Liver (tissue), 10 donors: ENCODE data around the gene SCRG1. TPM values are rescaled to one million over a fixed set of nuclear protein-coding genes. Genes with fewer than 3 reads are reported as not detected.

Experiments
- DNase-seq: peaks from one replicate; pipeline ENCODE4 v3.0.0-alpha.2; 2017; ENCODE audit warnings: low spot score
- H3K27ac ChIP-seq, 2 donors: one replicate each; pipeline ENCODE4 v1.7.0; 2013; ENCODE audit warnings: inconsistent platforms in 2 of 2, low read length in 2 of 2, control low read depth in 1 of 2, low read depth in 1 of 2, mild to moderate bottlenecking in 1 of 2
- H3K27me3 ChIP-seq, 4 donors: one replicate each; pipeline versions ENCODE4 v1.6.1 to v1.7.0; 2013; ENCODE audit warnings: low read length in 3 of 4, inconsistent platforms in 1 of 4, mild to moderate bottlenecking in 1 of 4, moderate library complexity in 1 of 4; ENCODE audit not compliant: control insufficient read depth in 4 of 4, insufficient read depth in 4 of 4
- H3K36me3 ChIP-seq, 4 donors: one replicate each; pipeline versions ENCODE4 v1.6.1 to v1.7.0; 2013; ENCODE audit warnings: low read length in 3 of 4, mild to moderate bottlenecking in 3 of 4, low read depth in 1 of 4, moderate library complexity in 1 of 4; ENCODE audit not compliant: control insufficient read depth in 4 of 4, insufficient read depth in 3 of 4
- H3K4me1 ChIP-seq, 4 donors: one replicate each; pipeline versions ENCODE4 v1.6.1 to v1.7.0; 2013; ENCODE audit warnings: low read length in 3 of 4, mild to moderate bottlenecking in 3 of 4, moderate library complexity in 1 of 4; ENCODE audit not compliant: control insufficient read depth in 4 of 4, insufficient read depth in 4 of 4
- H3K4me3 ChIP-seq, 3 donors: one replicate each; pipeline versions ENCODE4 v1.6.1 to v1.7.0; 2013; ENCODE audit warnings: low read length in 3 of 3, control low read depth in 1 of 3, low read depth in 1 of 3, mild to moderate bottlenecking in 1 of 3
- H3K9ac ChIP-seq, 2 donors: one replicate each; pipeline ENCODE4 v1.7.0; 2013; ENCODE audit warnings: low read length in 2 of 2, mild to moderate bottlenecking in 2 of 2, moderate library complexity in 2 of 2, control low read depth in 1 of 2, low read depth in 1 of 2
- H3K9me3 ChIP-seq, 4 donors: one replicate each; pipeline versions ENCODE4 v1.6.1 to v1.7.0; 2013; ENCODE audit warnings: low read length in 3 of 4; ENCODE audit not compliant: control insufficient read depth in 4 of 4
- EGR1 ChIP-seq, 2 donors: IDR thresholded peaks; 2 replicates each; pipeline ENCODE4 v1.6.1; 2016 to 2018; ENCODE audit warnings: antibody characterized with exemption in 2 of 2, low read depth in 2 of 2
- FOXA1 ChIP-seq: IDR thresholded peaks from 2 replicates; pipeline ENCODE4 v1.6.1; 2016; ENCODE audit warnings: antibody characterized with exemption
- FOXA2 ChIP-seq: IDR thresholded peaks from 2 replicates; pipeline ENCODE4 v1.6.1; 2016; ENCODE audit warnings: antibody characterized with exemption
- MAX ChIP-seq: IDR thresholded peaks from 2 replicates; pipeline ENCODE4 v1.6.1; 2016; ENCODE audit warnings: antibody characterized with exemption
- NR2F2 ChIP-seq: IDR thresholded peaks from 2 replicates; pipeline ENCODE4 v1.6.1; 2016; ENCODE audit warnings: antibody characterized with exemption
- RAD21 ChIP-seq, 2 donors: IDR thresholded peaks; 2 replicates each; pipeline ENCODE4 v1.6.1; 2016; ENCODE audit warnings: antibody characterized with exemption in 2 of 2, mild to moderate bottlenecking in 2 of 2
- RXRA ChIP-seq, 2 donors: IDR thresholded peaks; 2 replicates each; pipeline ENCODE4 v1.6.1; 2017 to 2018; ENCODE audit warnings: antibody characterized with exemption in 2 of 2, mild to moderate bottlenecking in 1 of 2
- YY1 ChIP-seq: IDR thresholded peaks from 2 replicates; pipeline ENCODE4 v1.6.1; 2016; ENCODE audit warnings: antibody characterized with exemption, mild to moderate bottlenecking
- WGBS: extraction: QIAGEN DNeasy Blood & Tissue Kit; methylation state at CpG from one replicate; pipeline ENCODE4 v1.1.7; 2013; 5-methylcytosine and 5-hydroxymethylcytosine counted together
- polyA plus RNA-seq, 2 donors: library from polyadenylated mRNA; stranded (reverse) in 1 of 2; unstranded in 1 of 2; fragments of 200-250 nt in 1 of 2; fragments of >200 nt in 1 of 2; fragmentation: Nextera tagmentation in 1 of 2; extraction: Ambion mirVana in 1 of 2; gene quantifications; one replicate each; pipeline versions ENCODE4 v1.2.1 to v1.2.3, GENCODE V29; 2013 to 2015
- small RNA-seq: library from RNA; depleted of rRNA; stranded (forward); fragments of <200 nt; gene quantifications from one replicate; pipeline ENCODE3, GENCODE V24; 2014
- total RNA-seq, 2 donors: library from RNA; depleted of rRNA; stranded (reverse); fragments of >200 nt; gene quantifications; one replicate each; pipeline ENCODE4 v1.2.3, GENCODE V29; 2014
- TF ChIP-seq, protein P1 (sequence below): fragments of 150-350 bp; IDR thresholded peaks from 2 replicates; pipeline ENCODE4 v1.5.1; 2017; ENCODE audit warnings: improper control_type of control experiment, low read depth, low read length; ENCODE audit not compliant: missing input control
- TF ChIP-seq, protein P2 (sequence below): IDR thresholded peaks from 2 replicates; pipeline ENCODE4 v1.6.1; 2016; ENCODE audit warnings: antibody characterized with exemption, mild to moderate bottlenecking
- donor health status: healthy.
- donor health status: healthy.
- donor health status: healthy.
- donor health status: healthy.
- donor health status: healthy.

SCRG1 gene
- total and polyA plus RNA-seq, 4 donors, result under 0.01 to 0.46 (median 0.01) TPM; not detected in 1

- no peak for TF ChIP-seq NR2F2
- no peak for TF ChIP-seq RAD21 (IDR thresholded peaks at IDR 0.05)
- no peak for TF ChIP-seq MAX
- TF ChIP-seq YY1, result no peak
- TF ChIP-seq RXRA (IDR thresholded peaks at IDR 0.05), result no peak
- no peak for TF ChIP-seq FOXA2
Observed at GRCh38 chr4:173343832-173344397, 55.0 kb downstream of the SCRG1 start (continued).

GRCh38 chr4:173337463-173337862 is 61.5 kb downstream of the SCRG1 start:
- no peak for TF ChIP-seq FOXA2
- TF ChIP-seq NR2F2, result no peak
- TF ChIP-seq FOXA1, result no peak
- TF ChIP-seq, protein P1, sequence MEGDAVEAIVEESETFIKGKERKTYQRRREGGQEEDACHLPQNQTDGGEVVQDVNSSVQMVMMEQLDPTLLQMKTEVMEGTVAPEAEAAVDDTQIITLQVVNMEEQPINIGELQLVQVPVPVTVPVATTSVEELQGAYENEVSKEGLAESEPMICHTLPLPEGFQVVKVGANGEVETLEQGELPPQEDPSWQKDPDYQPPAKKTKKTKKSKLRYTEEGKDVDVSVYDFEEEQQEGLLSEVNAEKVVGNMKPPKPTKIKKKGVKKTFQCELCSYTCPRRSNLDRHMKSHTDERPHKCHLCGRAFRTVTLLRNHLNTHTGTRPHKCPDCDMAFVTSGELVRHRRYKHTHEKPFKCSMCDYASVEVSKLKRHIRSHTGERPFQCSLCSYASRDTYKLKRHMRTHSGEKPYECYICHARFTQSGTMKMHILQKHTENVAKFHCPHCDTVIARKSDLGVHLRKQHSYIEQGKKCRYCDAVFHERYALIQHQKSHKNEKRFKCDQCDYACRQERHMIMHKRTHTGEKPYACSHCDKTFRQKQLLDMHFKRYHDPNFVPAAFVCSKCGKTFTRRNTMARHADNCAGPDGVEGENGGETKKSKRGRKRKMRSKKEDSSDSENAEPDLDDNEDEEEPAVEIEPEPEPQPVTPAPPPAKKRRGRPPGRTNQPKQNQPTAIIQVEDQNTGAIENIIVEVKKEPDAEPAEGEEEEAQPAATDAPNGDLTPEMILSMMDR, result no peak
- TF ChIP-seq EGR1 (IDR thresholded peaks at IDR 0.05; ENCODE audit: low read depth in 2 of 2), result no peak
- no peaks in the 10 kb centered on the region for H3K36me3 ChIP-seq
- no peak overlapping the region for H3K4me3 ChIP-seq
- no peak for DNase-seq
- peaks cover 0 to 14% (median 8%) of the 10 kb centered on the region in 4 donors for H3K4me1 ChIP-seq
- no peak overlapping the region for H3K27ac ChIP-seq
- H3K9me3 ChIP-seq, result no peaks in the 10 kb centered on the region
- no peak overlapping the region for H3K9ac ChIP-seq
- no peaks in the 10 kb centered on the region for H3K27me3 ChIP-seq
- 94% methylated on average over 2 of the region's 2 CpGs for WGBS

GRCh38 chr4:173334891-173335752 is 63.8 kb downstream of the SCRG1 start:
- DNase-seq, result peak; percentile 82
- Histone ChIP-seq H3K4me1 (peaks cover 0 to 17% (median 9%) of the 10 kb centered on the region in 4 donors), H3K4me3 (peak overlapping the region; percentile 76 to 97 (median 85)), H3K36me3 (peaks cover 0 to 5% (median 3%) of the 10 kb centered on the region in 4 donors), H3K27me3 (no peaks in the 10 kb centered on the region), H3K27ac (peak overlapping the region; percentile 51 to 100), H3K9me3 (no peaks in the 10 kb centered on the region), H3K9ac (peak overlapping the region in 1 of 2 donors; percentile 57)
- WGBS, result 3% methylated on average over 52 of the region's 52 CpGs
- TF ChIP-seq, protein P2, sequence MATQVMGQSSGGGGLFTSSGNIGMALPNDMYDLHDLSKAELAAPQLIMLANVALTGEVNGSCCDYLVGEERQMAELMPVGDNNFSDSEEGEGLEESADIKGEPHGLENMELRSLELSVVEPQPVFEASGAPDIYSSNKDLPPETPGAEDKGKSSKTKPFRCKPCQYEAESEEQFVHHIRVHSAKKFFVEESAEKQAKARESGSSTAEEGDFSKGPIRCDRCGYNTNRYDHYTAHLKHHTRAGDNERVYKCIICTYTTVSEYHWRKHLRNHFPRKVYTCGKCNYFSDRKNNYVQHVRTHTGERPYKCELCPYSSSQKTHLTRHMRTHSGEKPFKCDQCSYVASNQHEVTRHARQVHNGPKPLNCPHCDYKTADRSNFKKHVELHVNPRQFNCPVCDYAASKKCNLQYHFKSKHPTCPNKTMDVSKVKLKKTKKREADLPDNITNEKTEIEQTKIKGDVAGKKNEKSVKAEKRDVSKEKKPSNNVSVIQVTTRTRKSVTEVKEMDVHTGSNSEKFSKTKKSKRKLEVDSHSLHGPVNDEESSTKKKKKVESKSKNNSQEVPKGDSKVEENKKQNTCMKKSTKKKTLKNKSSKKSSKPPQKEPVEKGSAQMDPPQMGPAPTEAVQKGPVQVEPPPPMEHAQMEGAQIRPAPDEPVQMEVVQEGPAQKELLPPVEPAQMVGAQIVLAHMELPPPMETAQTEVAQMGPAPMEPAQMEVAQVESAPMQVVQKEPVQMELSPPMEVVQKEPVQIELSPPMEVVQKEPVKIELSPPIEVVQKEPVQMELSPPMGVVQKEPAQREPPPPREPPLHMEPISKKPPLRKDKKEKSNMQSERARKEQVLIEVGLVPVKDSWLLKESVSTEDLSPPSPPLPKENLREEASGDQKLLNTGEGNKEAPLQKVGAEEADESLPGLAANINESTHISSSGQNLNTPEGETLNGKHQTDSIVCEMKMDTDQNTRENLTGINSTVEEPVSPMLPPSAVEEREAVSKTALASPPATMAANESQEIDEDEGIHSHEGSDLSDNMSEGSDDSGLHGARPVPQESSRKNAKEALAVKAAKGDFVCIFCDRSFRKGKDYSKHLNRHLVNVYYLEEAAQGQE, result peak; percentile 12
- no peak for TF ChIP-seq RXRA (IDR thresholded peaks at IDR 0.05)

Small RNA genes lying within 50 kb of the gene (small RNA-seq; reads per million reads assigned to genes)
- not detected for gene RNU6-1096P

Other genes with a start within 250 kb of the SCRG1 start
- 10 to 100 TPM in 1 of 2 donors, 1 to 10 TPM in 1; 3.3 to 13.0 TPM for gene GALNT7, start 230.3 kb downstream of the SCRG1 start, total RNA-seq
- gene GALNT7, start 230.3 kb downstream of the SCRG1 start, polyA plus RNA-seq, result 1 to 10 TPM in 1 of 2 donors, under 1 TPM in 1; 0.65 to 1.0 TPM
- gene HMGB2, start 64.8 kb downstream of the SCRG1 start, total RNA-seq, result 100 to 1,000 TPM in 1 of 2 donors, 1 to 10 TPM in 1; 7.2 to 271 TPM
- 10 to 100 TPM; 12.3 to 21.4 TPM for gene HMGB2, start 64.8 kb downstream of the SCRG1 start, polyA plus RNA-seq
- gene SAP30, start 28.2 kb downstream of the SCRG1 start, total RNA-seq, result 1 to 10 TPM; 3.6 to 10.0 TPM
- gene SAP30, start 28.2 kb downstream of the SCRG1 start, polyA plus RNA-seq, result 1 to 10 TPM; 1.3 to 3.7 TPM
- 1 to 10 TPM; 2.1 to 4.7 TPM for gene HAND2, start 131.1 kb upstream of the SCRG1 start, total RNA-seq
- gene HAND2, start 131.1 kb upstream of the SCRG1 start, polyA plus RNA-seq, result 1 to 10 TPM; 2.9 to 4.5 TPM